WI38 (cell line): ENCODE measurements around the gene TP53.
"Not testable (repeated sequence)": the region's sequence is repeated elsewhere in the genome, so short reads cannot be mapped to it uniquely, and the experiment has no call there.

Experiments used
- H3K4me3 ChIP-seq: 2 replicates; pipeline ENCODE4 v1.5.1; 2011; ENCODE audit warnings: low read depth, mild to moderate bottlenecking, control low read depth, low read length
- CTCF ChIP-seq: IDR thresholded peaks from 2 replicates; pipeline ENCODE4 v1.5.1; 2012; ENCODE audit warnings: low read depth, mild to moderate bottlenecking, control low read depth, low read length

TP53 gene

GRCh38 chr17:7650509-7651096 lies 36.7 kb downstream of the TP53 start, which contains the start of gene ATP1B2:
TSS of gene ATP1B2 (plus strand) at chr17:7650926. CDS start at chr17:7651519, 593 bp downstream.
- 0 out of 2 replicates have a peak within 1 kb of the TSS, but pooled peaks have one; percentile 20 for H3K4me3 ChIP-seq
- TF ChIP-seq CTCF: no peak

GRCh38 chr17:7647018-7647417 lies 40.3 kb downstream of the TP53 start:
- no peak overlapping the region for H3K4me3 ChIP-seq
- TF ChIP-seq CTCF: no peak

- TF ChIP-seq CTCF: no peak
Measured at GRCh38 chr17:7646457-7646856, 40.8 kb downstream of the TP53 start.

GRCh38 chr17:7644775-7645174 lies 42.5 kb downstream of the TP53 start:
- no peak overlapping the region for H3K4me3 ChIP-seq
- no peak for TF ChIP-seq CTCF

More at GRCh38 chr17:7646457-7646856, 40.8 kb downstream of the TP53 start:
- H3K4me3 ChIP-seq: no peak overlapping the region

GRCh38 chr17:7641635-7642034 lies 45.7 kb downstream of the TP53 start:
- not testable (repeated sequence) for H3K4me3 ChIP-seq

- TF ChIP-seq CTCF: no peak
- no peak overlapping the region for H3K4me3 ChIP-seq
Measured at GRCh38 chr17:7640783-7641182, 46.5 kb downstream of the TP53 start.

GRCh38 chr17:7636163-7636562 lies 51.1 kb downstream of the TP53 start:
- TF ChIP-seq CTCF: no peak
- no peak overlapping the region for H3K4me3 ChIP-seq

GRCh38 chr17:7634384-7634783 lies 52.9 kb downstream of the TP53 start:
- no peak overlapping the region for H3K4me3 ChIP-seq
- peak; percentile 58 for TF ChIP-seq CTCF
